Measurements from ENCODE around the gene ABCD3. TPM values are rescaled to one million over a fixed set of nuclear protein-coding genes. Genes with fewer than 3 reads are reported as not detected.

Gene ABCD3
- total RNA-seq, 1 experiment from 2014 or later: 93.4 TPM

DNA sequence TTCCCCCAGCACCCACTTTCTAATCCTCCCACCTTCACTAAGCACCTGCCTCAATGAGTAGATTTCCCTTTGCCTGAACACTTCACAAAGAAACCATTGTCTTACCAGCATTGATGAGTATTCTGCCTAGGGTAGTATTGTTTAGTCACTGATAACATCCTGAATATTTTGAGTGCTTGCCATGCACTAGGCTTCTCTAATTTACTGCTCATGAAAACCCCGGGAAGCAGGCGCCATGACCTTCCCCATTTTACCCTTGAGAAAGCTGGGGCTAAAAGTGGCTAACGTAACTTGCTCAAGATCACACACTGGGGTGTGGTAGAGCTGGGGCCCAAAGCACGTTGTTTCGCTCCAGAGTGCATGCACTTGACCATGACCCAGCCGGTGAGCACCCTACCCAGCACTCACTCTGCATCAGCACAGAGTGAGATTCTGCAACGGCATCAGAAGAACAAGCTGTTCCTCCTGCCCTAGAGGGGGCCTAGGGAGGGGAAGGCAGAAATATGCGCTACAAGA is 133.9 kb downstream of the ABCD3 start:
- no peak overlapping the region for H3K27ac Mint-ChIP-seq (ENCODE audit: unreplicated experiment)

DNA sequence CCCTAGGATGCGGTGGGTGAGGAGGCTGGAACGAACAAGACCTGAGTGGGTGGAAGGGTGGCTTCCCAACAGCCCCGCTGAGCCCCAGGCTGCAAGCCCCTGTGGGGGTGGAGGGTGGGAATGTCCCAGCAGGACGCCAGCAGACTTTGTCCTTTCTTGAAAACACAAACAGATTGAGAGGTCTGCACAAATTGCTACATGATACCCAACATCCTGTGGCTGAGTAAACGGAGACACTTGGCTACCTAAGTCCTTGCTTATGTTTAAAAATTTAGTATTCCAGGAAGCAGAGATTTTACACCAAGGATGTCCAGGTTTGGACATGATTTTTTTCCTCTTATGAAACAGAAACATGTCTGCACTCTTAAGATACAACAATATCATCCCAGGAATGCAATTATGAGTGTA is 135.1 kb downstream of the ABCD3 start:
- ChIA-PET POLR2A (no interaction called here), CTCF (no interaction called here)
- H3K27me3 ChIP-seq (replicated peaks; ENCODE audit: control insufficient read depth, insufficient read depth, low read length): no peaks in the 10 kb centered on the region
- TF ChIP-seq, protein P1, sequence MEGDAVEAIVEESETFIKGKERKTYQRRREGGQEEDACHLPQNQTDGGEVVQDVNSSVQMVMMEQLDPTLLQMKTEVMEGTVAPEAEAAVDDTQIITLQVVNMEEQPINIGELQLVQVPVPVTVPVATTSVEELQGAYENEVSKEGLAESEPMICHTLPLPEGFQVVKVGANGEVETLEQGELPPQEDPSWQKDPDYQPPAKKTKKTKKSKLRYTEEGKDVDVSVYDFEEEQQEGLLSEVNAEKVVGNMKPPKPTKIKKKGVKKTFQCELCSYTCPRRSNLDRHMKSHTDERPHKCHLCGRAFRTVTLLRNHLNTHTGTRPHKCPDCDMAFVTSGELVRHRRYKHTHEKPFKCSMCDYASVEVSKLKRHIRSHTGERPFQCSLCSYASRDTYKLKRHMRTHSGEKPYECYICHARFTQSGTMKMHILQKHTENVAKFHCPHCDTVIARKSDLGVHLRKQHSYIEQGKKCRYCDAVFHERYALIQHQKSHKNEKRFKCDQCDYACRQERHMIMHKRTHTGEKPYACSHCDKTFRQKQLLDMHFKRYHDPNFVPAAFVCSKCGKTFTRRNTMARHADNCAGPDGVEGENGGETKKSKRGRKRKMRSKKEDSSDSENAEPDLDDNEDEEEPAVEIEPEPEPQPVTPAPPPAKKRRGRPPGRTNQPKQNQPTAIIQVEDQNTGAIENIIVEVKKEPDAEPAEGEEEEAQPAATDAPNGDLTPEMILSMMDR (IDR thresholded peaks at IDR 0.05; ENCODE audit: insufficient read depth in 1 of 2, low read depth in 1 of 2, low read length in 1 of 2, severe bottlenecking in 1 of 2, unreplicated experiment in 1 of 2): no peak
- no peaks in the 10 kb centered on the region for H3K36me3 Mint-ChIP-seq (ENCODE audit: insufficient read depth, unreplicated experiment)
- no peak overlapping the region for H3K27ac Mint-ChIP-seq (ENCODE audit: unreplicated experiment)
- H3K4me3 ChIP-seq (ENCODE audit: low read depth, low read length): no peak overlapping the region
- H3K4me1 Mint-ChIP-seq (ENCODE audit: low read depth, unreplicated experiment): peaks cover 15% of the 10 kb centered on the region
- intact Hi-C loops (cut with micrococcal nuclease; ENCODE audit: unreplicated experiment): loop anchor here (1.0 kb wide), 1 partner anchor 11 kb away; no protein-coding TSS in a partner anchor
- no peaks in the 10 kb centered on the region for H3K36me3 ChIP-seq (ENCODE audit: control insufficient read depth, insufficient read depth, low read length)
- H3K4me1 ChIP-seq: peaks cover 40% of the 10 kb centered on the region
- no peak for DNase-seq
- BruUV-seq (replicated peaks): no TSS peak
- H3K4me3 Mint-ChIP-seq (ENCODE audit: unreplicated experiment): peak overlapping the region; percentile 27
- H3K9me3 Mint-ChIP-seq (ENCODE audit: unreplicated experiment): no peaks in the 10 kb centered on the region
- H3K9me3 ChIP-seq: no peaks in the 10 kb centered on the region
- no peaks in the 10 kb centered on the region for H3K27me3 Mint-ChIP-seq (ENCODE audit: insufficient read depth, unreplicated experiment)

More for the DNA sequence above, 133.9 kb downstream of the ABCD3 start:
- intact Hi-C loops (cut with micrococcal nuclease; ENCODE audit: unreplicated experiment): no loop called here
- no peak for DNase-seq
- Histone ChIP-seq H3K27me3 (replicated peaks; ENCODE audit: control insufficient read depth, insufficient read depth, low read length) (no peaks in the 10 kb centered on the region), H3K4me1 (peaks cover 40% of the 10 kb centered on the region), H3K9me3 (no peaks in the 10 kb centered on the region), H3K4me3 (ENCODE audit: low read depth, low read length) (no peak overlapping the region), H3K36me3 (ENCODE audit: control insufficient read depth, insufficient read depth, low read length) (no peaks in the 10 kb centered on the region)
- Mint-ChIP-seq H3K36me3 (ENCODE audit: insufficient read depth, unreplicated experiment) (no peaks in the 10 kb centered on the region), H3K4me3 (ENCODE audit: unreplicated experiment) (no peak overlapping the region), H3K9me3 (ENCODE audit: unreplicated experiment) (no peaks in the 10 kb centered on the region), H3K27me3 (ENCODE audit: insufficient read depth, unreplicated experiment) (no peaks in the 10 kb centered on the region), H3K4me1 (ENCODE audit: low read depth, unreplicated experiment) (peaks cover 15% of the 10 kb centered on the region)
- ChIA-PET POLR2A (no interaction called here), CTCF (no interaction called here)
- no TSS peak for BruUV-seq (replicated peaks)
- TF ChIP-seq, protein P1 (IDR thresholded peaks at IDR 0.05; ENCODE audit: insufficient read depth in 1 of 2, low read depth in 1 of 2, low read length in 1 of 2, severe bottlenecking in 1 of 2, unreplicated experiment in 1 of 2): no peak

DNA sequence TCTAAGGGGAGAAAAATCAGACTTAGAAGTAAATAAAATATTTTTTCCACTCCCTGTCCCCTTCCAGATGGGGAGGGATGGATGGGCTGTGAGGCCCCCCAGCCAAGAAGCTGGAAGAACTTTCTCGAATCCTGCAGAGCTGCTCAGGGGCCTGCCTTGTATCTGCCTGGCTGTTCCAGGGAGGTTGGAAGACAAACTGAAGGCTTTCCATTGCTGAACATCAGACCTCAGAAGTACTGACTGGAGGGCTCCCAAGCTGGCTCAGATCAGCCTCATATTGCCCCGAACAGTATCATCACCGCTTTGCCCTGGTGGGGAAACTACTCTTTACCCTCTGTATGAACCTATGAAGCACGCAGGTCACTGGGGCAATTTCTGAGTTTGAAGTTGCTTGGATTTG is 135.7 kb downstream of the ABCD3 start:
- peaks cover 15% of the 10 kb centered on the region for H3K4me1 Mint-ChIP-seq (ENCODE audit: low read depth, unreplicated experiment)

More for the DNA sequence above, 135.7 kb downstream of the ABCD3 start:
- H3K4me3 ChIP-seq (ENCODE audit: low read depth, low read length): no peak overlapping the region
- no peaks in the 10 kb centered on the region for H3K27me3 Mint-ChIP-seq (ENCODE audit: insufficient read depth, unreplicated experiment)
- H3K27ac Mint-ChIP-seq (ENCODE audit: unreplicated experiment): no peak overlapping the region
- intact Hi-C loops (cut with micrococcal nuclease; ENCODE audit: unreplicated experiment): loop anchor here (1.0 kb wide), 1 partner anchor 12 kb away; no protein-coding TSS in a partner anchor
- no peaks in the 10 kb centered on the region for H3K36me3 ChIP-seq (ENCODE audit: control insufficient read depth, insufficient read depth, low read length)
- no peaks in the 10 kb centered on the region for H3K9me3 Mint-ChIP-seq (ENCODE audit: unreplicated experiment)
- H3K4me1 ChIP-seq: peaks cover 40% of the 10 kb centered on the region
- BruUV-seq (replicated peaks): no TSS peak
- no peaks in the 10 kb centered on the region for H3K9me3 ChIP-seq
- H3K36me3 Mint-ChIP-seq (ENCODE audit: insufficient read depth, unreplicated experiment): no peaks in the 10 kb centered on the region
- ChIA-PET POLR2A (no interaction called here), CTCF (no interaction called here)
- no peak for DNase-seq
- no peak overlapping the region for H3K4me3 Mint-ChIP-seq (ENCODE audit: unreplicated experiment)
- no peaks in the 10 kb centered on the region for H3K27me3 ChIP-seq (replicated peaks; ENCODE audit: control insufficient read depth, insufficient read depth, low read length)
- TF ChIP-seq, protein P1 (IDR thresholded peaks at IDR 0.05; ENCODE audit: insufficient read depth in 1 of 2, low read depth in 1 of 2, low read length in 1 of 2, severe bottlenecking in 1 of 2, unreplicated experiment in 1 of 2): no peak

Measured in Caco-2 (cell line).